Measurements from ENCODE around the gene TECR. TPM values are rescaled to one million over a fixed set of nuclear protein-coding genes. Genes with fewer than 3 reads are reported as not detected.
A peak's percentile ranks its signal among the peaks of the same experiment; 100 is the strongest.

TECR gene, protein sequence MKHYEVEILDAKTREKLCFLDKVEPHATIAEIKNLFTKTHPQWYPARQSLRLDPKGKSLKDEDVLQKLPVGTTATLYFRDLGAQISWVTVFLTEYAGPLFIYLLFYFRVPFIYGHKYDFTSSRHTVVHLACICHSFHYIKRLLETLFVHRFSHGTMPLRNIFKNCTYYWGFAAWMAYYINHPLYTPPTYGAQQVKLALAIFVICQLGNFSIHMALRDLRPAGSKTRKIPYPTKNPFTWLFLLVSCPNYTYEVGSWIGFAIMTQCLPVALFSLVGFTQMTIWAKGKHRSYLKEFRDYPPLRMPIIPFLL
- total RNA-seq, result 100 to 1,000 TPM; 117 to 165 (median 147) TPM

DNA sequence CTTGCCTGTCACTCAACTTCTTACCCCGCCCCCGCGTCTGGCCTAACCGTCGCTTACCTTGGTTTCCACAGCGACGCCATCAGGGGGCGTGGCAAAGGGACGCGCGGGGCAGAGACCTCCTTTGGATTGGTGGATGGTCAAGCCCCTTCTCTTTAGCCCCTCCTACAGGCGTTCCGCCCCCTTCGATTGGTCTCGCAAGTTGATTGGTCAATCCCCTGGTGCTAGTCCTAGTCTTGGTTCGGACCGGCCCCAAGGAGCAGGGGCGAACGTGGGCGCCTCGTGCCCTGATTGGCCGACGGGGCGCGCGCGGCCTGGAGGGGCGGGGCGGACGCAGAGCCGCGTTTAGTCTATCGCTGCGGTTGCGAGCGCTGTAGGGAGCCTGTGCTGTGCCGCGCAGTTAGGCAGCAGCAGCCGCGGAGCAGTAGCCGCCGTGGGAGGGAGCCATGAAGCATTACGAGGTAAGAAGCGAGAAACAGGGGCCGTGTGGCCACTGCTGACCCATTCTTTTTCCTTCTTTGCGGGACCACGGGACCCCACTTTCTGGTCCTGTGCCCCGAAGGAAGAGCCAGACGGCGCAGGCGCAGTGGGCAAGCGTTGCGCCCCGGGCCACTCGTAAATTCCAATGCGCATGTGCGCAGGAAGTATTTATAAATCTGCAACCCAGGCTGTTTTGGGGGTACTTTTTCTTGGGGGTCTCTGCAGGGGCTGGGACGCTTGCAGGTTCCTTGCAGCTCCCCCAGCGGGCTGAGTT is at the start of gene TECR:
TSS of gene TECR (plus strand) at position 341 of the 751 bp plus-strand sequence. CDS start at position 444, 103 bp downstream.
- peak; percentile 100 for DNase-seq (ENCODE audit: low spot score in 2 of 2)
- intact Hi-C loops (cut with DNase I; ENCODE audit: low total_unique reads), result no loop called here
- peak within 1 kb of the TSS; percentile 83 for H3K4me3 ChIP-seq (ENCODE audit: low read depth, poor library complexity, severe bottlenecking)
- 0 to 1% methylated on average over 48 to 54 of the region's 59 CpGs for WGBS, 2 donors
- peak in 1 of 2 donors; percentile 83 for TF ChIP-seq POLR2A (IDR thresholded peaks at IDR 0.05)
- TF ChIP-seq, protein P1, sequence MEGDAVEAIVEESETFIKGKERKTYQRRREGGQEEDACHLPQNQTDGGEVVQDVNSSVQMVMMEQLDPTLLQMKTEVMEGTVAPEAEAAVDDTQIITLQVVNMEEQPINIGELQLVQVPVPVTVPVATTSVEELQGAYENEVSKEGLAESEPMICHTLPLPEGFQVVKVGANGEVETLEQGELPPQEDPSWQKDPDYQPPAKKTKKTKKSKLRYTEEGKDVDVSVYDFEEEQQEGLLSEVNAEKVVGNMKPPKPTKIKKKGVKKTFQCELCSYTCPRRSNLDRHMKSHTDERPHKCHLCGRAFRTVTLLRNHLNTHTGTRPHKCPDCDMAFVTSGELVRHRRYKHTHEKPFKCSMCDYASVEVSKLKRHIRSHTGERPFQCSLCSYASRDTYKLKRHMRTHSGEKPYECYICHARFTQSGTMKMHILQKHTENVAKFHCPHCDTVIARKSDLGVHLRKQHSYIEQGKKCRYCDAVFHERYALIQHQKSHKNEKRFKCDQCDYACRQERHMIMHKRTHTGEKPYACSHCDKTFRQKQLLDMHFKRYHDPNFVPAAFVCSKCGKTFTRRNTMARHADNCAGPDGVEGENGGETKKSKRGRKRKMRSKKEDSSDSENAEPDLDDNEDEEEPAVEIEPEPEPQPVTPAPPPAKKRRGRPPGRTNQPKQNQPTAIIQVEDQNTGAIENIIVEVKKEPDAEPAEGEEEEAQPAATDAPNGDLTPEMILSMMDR (IDR thresholded peaks at IDR 0.05), result no peak

DNA sequence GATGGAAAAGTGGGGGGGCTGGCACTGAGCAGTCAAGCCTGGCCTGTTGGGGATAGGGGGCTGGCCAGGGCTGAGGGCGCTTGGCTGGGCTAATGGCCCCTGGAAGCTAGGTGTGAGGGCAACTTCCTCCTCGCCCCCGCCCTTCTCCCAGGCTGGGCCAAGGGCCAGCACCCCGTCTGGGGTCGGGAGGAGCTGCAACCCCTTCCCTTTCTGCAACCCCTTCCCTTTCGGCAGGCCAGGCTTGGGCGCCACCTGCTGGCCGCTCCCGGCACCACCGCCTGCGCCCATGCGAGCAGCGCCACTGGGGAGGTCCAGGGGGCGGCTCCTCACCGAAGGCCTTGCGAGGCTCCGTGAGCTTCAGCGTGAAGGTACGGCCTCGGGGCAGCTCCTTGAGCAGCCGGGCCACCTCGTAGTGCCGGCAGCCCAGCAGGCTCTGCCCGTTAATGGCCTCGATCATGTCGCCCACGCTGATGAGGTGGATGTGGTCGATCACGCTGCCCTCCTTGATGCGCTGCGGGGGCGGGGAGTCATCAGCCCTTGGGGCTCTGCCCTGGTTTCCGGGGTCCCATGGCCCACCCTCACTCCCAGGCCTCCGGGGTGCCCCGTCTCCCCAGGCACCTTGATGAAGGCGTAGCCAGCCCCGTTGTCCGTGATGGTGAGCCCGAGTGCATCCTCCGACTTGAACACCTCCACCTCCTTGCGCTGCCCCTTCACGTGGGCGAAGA is 49.3 kb upstream of the TECR start:
- no peak overlapping the region for H3K4me3 ChIP-seq (ENCODE audit: low read depth, poor library complexity, severe bottlenecking)
- TF ChIP-seq, protein P1 (IDR thresholded peaks at IDR 0.05), result no peak
- no peak for TF ChIP-seq POLR2A (IDR thresholded peaks at IDR 0.05)
- intact Hi-C loops (cut with DNase I; ENCODE audit: low total_unique reads), result no loop called here
- 78 to 91% methylated on average over 23 to 30 of the region's 43 CpGs for WGBS, 2 donors
- no peak for DNase-seq (ENCODE audit: low spot score in 2 of 2)

DNA sequence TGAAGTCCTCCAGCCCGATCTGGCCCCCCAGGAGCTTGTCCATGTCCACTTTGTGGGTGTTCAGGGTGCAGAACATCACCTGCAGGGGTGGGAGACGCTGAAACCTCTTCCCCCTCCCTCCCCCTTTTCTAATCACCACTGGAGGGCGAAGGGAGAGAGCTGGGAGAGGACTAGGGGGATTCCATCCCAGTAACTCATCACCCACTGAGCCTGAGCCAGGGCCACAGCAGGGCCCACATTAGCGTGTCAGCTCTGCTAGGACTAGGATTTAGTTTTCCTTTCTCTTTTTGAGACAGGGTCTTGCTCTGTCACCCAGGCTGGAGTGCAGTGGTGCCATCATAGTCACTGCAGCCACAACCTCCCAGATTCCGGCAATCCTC is 48.7 kb upstream of the TECR start:
- intact Hi-C loops (cut with DNase I; ENCODE audit: low total_unique reads), result no loop called here
- no peak overlapping the region for H3K4me3 ChIP-seq (ENCODE audit: low read depth, poor library complexity, severe bottlenecking)
- 88 to 94% methylated on average over 5 of the region's 5 CpGs for WGBS, 2 donors
- TF ChIP-seq, protein P1 (IDR thresholded peaks at IDR 0.05), result no peak
- DNase-seq (ENCODE audit: low spot score in 2 of 2), result no peak

DNA sequence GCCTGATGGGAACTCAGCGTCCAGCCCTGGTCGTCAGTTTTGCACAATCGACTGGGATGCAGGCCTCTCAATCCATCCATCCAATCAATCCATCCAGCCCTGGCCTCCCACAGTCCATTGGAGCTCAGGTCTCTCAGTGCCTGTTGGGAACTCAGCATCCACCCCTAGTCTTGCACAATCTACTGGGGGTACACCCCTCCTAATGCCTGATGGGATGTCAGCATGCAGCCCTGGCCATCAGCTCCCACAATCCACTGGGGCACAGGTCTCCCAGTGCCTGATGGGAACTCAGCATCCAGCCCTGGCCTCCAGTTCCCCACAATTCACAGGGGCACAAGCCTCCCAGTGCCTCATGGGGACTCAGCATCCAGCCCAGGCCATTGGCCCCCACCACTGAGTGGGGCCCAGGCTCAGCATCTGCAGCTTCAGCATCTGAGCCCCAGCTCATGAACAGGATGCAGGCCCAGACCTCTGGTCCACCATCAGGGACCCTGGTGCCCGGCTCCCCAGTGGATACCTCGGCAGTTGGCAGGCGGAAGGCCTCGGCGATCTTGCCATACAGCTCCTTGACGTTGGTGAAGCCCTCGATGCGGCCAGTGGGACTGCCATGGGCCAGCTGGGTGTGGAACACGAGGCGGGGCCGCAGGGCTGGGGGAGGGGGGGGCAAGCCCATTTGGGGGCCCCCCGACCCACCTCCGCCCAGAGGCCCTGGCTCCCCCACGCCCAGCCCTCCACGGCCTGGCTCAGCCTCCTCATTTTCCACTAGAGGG is 47.0 kb upstream of the TECR start:
- no peak for DNase-seq (ENCODE audit: low spot score in 2 of 2)
- H3K4me3 ChIP-seq (ENCODE audit: low read depth, poor library complexity, severe bottlenecking), result no peak overlapping the region
- intact Hi-C loops (cut with DNase I; ENCODE audit: low total_unique reads), result no loop called here
- TF ChIP-seq, protein P1 (IDR thresholded peaks at IDR 0.05), result no peak
- no peak for TF ChIP-seq POLR2A (IDR thresholded peaks at IDR 0.05)
- 89 to 91% methylated on average over 3 to 18 of the region's 18 CpGs for WGBS, 2 donors

DNA sequence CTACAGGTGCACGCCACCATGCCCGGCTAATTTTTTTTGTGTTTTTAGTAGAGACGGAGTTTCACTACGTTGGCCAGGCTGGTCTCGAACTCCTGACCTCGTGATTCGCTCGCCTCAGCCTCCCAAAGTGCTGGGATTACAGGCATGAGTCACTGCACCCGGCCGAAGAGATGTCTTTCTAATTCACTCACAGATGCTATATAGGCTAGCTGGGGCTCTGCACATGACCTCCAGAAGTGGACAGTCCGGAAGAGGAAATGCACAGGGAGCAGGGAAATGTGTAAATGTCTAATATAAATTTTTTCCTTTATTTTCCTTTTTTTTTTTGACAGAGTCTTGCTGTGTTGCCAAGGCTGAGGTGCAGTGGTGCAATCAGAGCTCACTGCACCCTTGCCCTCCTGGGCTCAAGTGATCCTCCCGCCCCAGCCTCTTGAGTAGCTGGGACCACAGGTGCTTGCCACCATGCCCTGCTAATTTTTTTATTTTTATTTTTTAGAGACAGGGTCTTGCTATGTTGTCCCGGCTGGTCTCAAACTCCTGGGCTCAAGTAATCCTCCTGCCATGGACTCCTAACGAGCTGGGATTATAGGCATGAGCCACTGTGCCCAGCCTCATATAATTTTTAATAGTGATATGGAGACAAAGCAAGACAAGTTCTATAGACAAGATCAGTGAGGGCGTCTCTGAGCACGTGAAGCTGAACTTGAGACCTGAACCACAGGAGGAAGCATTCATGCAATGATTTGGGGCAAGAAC is 41.8 kb upstream of the TECR start:
- intact Hi-C loops (cut with DNase I; ENCODE audit: low total_unique reads), result no loop called here
- TF ChIP-seq, protein P1 (IDR thresholded peaks at IDR 0.05), result no peak
- no peak for TF ChIP-seq POLR2A (IDR thresholded peaks at IDR 0.05)
- DNase-seq (ENCODE audit: low spot score in 2 of 2), result no peak
- H3K4me3 ChIP-seq (ENCODE audit: low read depth, poor library complexity, severe bottlenecking), result no peak overlapping the region
- WGBS, 2 donors, result 92% methylated on average over 16 of the region's 16 CpGs

Measured in lower leg skin (tissue), 4 donors.